Left lung (tissue), 10 donors: ENCODE measurements around the gene ADGRF1. TPM values are rescaled to one million over a fixed set of nuclear protein-coding genes. Genes with fewer than 3 reads are reported as not detected.

Experiments used
- ATAC-seq: fragments of 200-7000 bp; cut with Tn5 transposase; one replicate; pipeline ENCODE4 v1.9.1; 2020; ENCODE audit warnings: moderate library complexity
- DNase-seq, 4 donors: peaks; one replicate each; pipeline ENCODE4 v3.0.0-alpha.2; 2013 to 2020
- H3K27ac ChIP-seq, 2 donors: fragments of 200-600 bp; sonication (generic) in 1 of 2; one replicate each; pipeline versions ENCODE4 v1.5.0 to v1.8.0; 2020 to 2021
- H3K27me3 ChIP-seq, 2 donors: fragments of 200-600 bp; sonication (generic) in 1 of 2; one replicate each; pipeline versions ENCODE4 v1.5.0 to v1.8.0; 2020 to 2021
- H3K36me3 ChIP-seq, 2 donors: fragments of 200-600 bp; sonication (generic) in 1 of 2; one replicate each; pipeline versions ENCODE4 v1.5.0 to v1.8.0; 2020 to 2021
- H3K4me1 ChIP-seq, 2 donors: fragments of 200-600 bp; one replicate each; pipeline ENCODE4 v1.8.0; 2021
- H3K4me3 ChIP-seq, 2 donors: fragments of 200-600 bp; sonication (generic) in 1 of 2; one replicate each; pipeline versions ENCODE4 v1.5.0 to v1.8.0; 2020 to 2021; ENCODE audit warnings: mild to moderate bottlenecking in 1 of 2
- H3K9me3 ChIP-seq, 2 donors: fragments of 200-600 bp; sonication (generic) in 1 of 2; one replicate each; pipeline versions ENCODE4 v1.5.0 to v1.8.0; 2020 to 2021
- intact Hi-C, 2 donors: fragments of 100-400 bp; cut with DNase I; formaldehyde crosslinking; loops; one replicate each; pipeline versions ENCODE4 v1.11.2 to v1.14.2; 2022
- polyA plus RNA-seq, 6 donors: library from polyadenylated mRNA; unstranded; fragments of 120-200 nt; gene quantifications; one replicate each; pipeline ENCODE4 v1.2.1, GENCODE V29; 2013; ENCODE audit not compliant: insufficient read length in 6 of 6
- total RNA-seq, 2 donors: library from RNA; stranded (reverse); fragmentation: NEBNext Ultra II Directional; extraction: Animal tissue kit (Norgen Biotek cat#: 25700); gene quantifications; one replicate each; pipeline ENCODE4 v1.2.1, GENCODE V29; 2021
- TF ChIP-seq, protein P1 (sequence below), 2 donors: fragments of 200-600 bp; sonication (generic) in 1 of 2; IDR thresholded peaks; one replicate each; pipeline versions ENCODE4 v1.5.0 to v1.8.0; 2021; ENCODE audit warnings: antibody characterized with exemption in 2 of 2
- donor health status: DM: no; HTN: yes; CAD: no.
- donor health status: DM: no; HTN: no; CAD: no.

ADGRF1 gene
- total and polyA plus RNA-seq, 8 donors = 0.21 to 30.0 (median 0.44) TPM

DNA sequence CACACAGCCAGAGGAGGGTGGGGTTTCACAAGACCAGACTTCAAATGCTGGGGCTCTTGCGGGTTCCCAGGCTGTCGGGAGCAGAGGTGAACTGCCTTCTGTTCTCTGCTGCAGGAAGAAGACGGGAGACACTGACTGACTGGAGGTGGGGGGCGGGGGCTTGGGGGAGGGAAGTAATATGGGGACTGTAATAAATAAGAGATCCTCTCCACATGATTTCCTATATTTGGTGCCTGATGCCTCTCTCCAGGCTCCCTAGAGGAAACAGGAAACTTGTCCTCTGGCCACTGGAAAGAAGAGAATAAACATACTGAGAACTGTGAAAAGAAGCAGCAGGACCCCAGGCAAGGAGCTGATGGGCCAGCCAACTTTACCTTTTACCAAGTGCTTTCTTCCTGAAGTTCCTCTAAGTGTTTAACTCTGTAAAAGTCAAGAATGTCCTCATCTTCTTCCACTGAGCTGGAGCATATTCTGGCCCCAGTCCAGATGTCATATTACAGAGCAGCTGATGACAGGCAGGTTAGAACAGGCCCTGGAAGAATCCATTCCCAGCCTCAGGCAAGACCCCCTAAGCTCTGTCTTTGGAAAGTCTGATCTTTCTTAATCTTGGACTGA, 87.2 kb downstream of the ADGRF1 start:
- DNase-seq (no peak), ATAC-seq (peak; percentile 52)
- peak overlapping the region; percentile 23 to 43 for H3K4me3 ChIP-seq
- H3K27ac ChIP-seq = peak overlapping the region; percentile 58 to 66
- H3K4me1 ChIP-seq = peaks cover 8 to 17% of the 10 kb centered on the region in 2 donors
- H3K9me3 ChIP-seq = no peaks in the 10 kb centered on the region
- H3K27me3 ChIP-seq = no peaks in the 10 kb centered on the region
- intact Hi-C loops = no loop called here
- H3K36me3 ChIP-seq = no peaks in the 10 kb centered on the region
- TF ChIP-seq, protein P1, sequence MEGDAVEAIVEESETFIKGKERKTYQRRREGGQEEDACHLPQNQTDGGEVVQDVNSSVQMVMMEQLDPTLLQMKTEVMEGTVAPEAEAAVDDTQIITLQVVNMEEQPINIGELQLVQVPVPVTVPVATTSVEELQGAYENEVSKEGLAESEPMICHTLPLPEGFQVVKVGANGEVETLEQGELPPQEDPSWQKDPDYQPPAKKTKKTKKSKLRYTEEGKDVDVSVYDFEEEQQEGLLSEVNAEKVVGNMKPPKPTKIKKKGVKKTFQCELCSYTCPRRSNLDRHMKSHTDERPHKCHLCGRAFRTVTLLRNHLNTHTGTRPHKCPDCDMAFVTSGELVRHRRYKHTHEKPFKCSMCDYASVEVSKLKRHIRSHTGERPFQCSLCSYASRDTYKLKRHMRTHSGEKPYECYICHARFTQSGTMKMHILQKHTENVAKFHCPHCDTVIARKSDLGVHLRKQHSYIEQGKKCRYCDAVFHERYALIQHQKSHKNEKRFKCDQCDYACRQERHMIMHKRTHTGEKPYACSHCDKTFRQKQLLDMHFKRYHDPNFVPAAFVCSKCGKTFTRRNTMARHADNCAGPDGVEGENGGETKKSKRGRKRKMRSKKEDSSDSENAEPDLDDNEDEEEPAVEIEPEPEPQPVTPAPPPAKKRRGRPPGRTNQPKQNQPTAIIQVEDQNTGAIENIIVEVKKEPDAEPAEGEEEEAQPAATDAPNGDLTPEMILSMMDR (IDR thresholded peaks at IDR 0.05) = no peak

DNA sequence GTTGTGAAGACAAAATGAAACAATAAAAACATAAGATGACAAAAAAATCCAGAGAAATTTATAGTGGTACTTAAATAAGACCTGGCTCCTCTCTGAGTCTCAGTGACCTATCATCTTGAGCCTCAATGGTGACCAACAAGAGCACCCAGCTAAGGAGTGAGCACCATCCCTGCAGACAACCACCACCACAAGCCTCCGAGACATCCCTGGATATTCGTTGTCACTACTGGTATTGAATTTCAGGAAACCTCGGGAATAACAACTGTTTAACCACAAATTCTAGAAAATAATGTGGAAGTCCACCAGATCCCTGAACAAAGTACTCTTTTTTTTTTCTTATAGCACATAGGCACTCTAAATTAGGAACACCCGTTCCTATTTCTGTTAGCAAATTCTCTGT, 88.2 kb downstream of the ADGRF1 start:
- H3K4me1 ChIP-seq = peaks cover 13 to 22% of the 10 kb centered on the region in 2 donors
- no peaks in the 10 kb centered on the region for H3K27me3 ChIP-seq
- H3K4me3 ChIP-seq = peak overlapping the region; percentile 13 to 43
- TF ChIP-seq, protein P1 (IDR thresholded peaks at IDR 0.05) = no peak
- ATAC-seq (no peak), DNase-seq (no peak)
- no peaks in the 10 kb centered on the region for H3K9me3 ChIP-seq
- H3K36me3 ChIP-seq = no peaks in the 10 kb centered on the region
- peak overlapping the region; percentile 58 to 66 for H3K27ac ChIP-seq
- intact Hi-C loops = no loop called here

DNA sequence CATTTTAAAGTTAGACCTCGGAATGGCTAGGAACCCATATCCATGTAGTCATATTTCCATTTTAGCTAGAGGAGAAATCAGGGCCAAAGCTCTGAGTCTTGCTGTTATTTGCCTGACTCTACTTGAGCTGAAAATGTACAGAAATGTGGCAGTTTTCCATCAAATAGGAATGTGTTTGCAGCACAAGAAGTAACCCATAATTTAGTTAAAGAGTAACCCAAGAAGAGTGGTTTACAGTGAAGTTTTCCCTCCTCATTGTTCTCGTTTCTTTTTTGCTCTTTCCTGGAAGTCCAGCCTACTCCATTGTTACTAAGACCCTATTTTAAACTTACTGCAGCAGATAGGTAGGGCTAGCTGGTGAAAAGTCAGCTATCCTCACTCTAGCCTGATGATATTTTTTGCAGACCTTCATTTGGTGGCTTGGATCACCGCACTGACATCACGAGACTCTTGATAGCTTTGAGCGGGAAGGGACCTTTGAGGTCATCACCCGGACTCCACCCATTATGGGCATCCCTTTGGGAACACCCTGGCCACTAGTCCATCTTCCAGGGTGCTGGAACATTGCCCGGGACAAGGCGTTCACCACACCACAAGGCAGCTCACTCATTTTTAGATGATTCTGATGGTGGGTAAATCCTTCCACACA, 92.4 kb downstream of the ADGRF1 start:
- Histone ChIP-seq H3K27ac (peak overlapping the region; percentile 76 to 77), H3K9me3 (no peaks in the 10 kb centered on the region), H3K4me3 (no peak overlapping the region), H3K4me1 (peaks cover 16 to 33% of the 10 kb centered on the region in 2 donors), H3K36me3 (no peaks in the 10 kb centered on the region), H3K27me3 (no peaks in the 10 kb centered on the region)
- TF ChIP-seq, protein P1 (IDR thresholded peaks at IDR 0.05) = no peak
- peak; percentile 47 for ATAC-seq
- peak in 2 of 4 donors; percentile 30 to 49 for DNase-seq
- intact Hi-C loops = no loop called here

DNA sequence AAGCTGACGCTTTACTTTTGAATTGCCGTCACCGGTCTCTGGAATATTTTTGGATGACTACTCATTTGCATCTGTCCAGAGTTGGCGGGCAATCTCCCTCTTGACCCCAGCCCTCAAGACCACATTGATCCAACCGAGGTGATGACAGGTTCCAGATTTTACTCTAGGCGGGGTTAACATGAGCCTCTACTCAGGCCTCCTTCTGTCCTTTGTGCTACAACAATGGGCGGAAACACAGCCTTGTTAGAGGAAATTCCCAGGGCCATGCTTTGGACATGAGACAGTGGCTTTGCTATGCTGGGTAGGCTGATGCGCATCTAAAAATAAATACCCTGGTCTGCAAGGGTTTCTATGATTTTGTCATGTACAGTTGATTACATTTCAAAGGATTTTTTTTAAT, 93.4 kb downstream of the ADGRF1 start:
- peak; percentile 24 for ATAC-seq
- Histone ChIP-seq H3K27me3 (no peaks in the 10 kb centered on the region), H3K36me3 (no peaks in the 10 kb centered on the region), H3K9me3 (no peaks in the 10 kb centered on the region), H3K4me3 (no peak overlapping the region), H3K4me1 (peaks cover 16 to 33% of the 10 kb centered on the region in 2 donors), H3K27ac (peak overlapping the region; percentile 76 to 77)
- intact Hi-C loops = no loop called here
- TF ChIP-seq, protein P1 (IDR thresholded peaks at IDR 0.05) = no peak
- peak in 1 of 4 donors; percentile 41 for DNase-seq

Other genes with a start within 250 kb of the ADGRF1 start
- not detected for gene MEP1A, start 248.9 kb downstream of the ADGRF1 start, total RNA-seq
- gene MEP1A, start 248.9 kb downstream of the ADGRF1 start, polyA plus RNA-seq = under 1 TPM in 1 of 6 donors, not detected in 5; 0.06 TPM
- 100 to 1,000 TPM; 219 to 357 TPM for gene ADGRF5, start 120.4 kb downstream of the ADGRF1 start, total RNA-seq
- gene ADGRF5, start 120.4 kb downstream of the ADGRF1 start, polyA plus RNA-seq = 100 to 1,000 TPM; 116 to 173 (median 133) TPM